Heart left ventricle (tissue), 16 donors: ENCODE results near the gene KRTAP16-1. TPM values are rescaled to one million over a fixed set of nuclear protein-coding genes. Genes with fewer than 3 reads are reported as not detected.

Source experiments
- ATAC-seq, 4 donors: fragments of 200-7000 bp; cut with Tn5 transposase; one replicate each; pipeline ENCODE4 v1.9.1; 2020 to 2022; ENCODE audit warnings: moderate library complexity in 4 of 4, mild to moderate bottlenecking in 3 of 4, moderate number of reproducible peaks in 1 of 4
- DNase-seq, 5 donors: peaks; one replicate each; pipeline ENCODE4 v3.0.0-alpha.2; 2020
- H3K27ac ChIP-seq, 12 donors: fragments of 200-600 bp; sonication (generic) in 4 of 12; one replicate each; pipeline versions ENCODE4 v1.5.0 to v1.8.0; 2016 to 2022; ENCODE audit warnings: mild to moderate bottlenecking in 2 of 12
- H3K27me3 ChIP-seq, 9 donors: fragments of 200-600 bp; sonication (generic) in 2 of 9; one replicate each; pipeline versions ENCODE4 v1.5.1 to v1.8.0; 2016 to 2022; ENCODE audit warnings: mild to moderate bottlenecking in 3 of 9
- H3K36me3 ChIP-seq, 9 donors: fragments of 200-600 bp; sonication (generic) in 2 of 9; one replicate each; pipeline versions ENCODE4 v1.5.0 to v1.8.0; 2018 to 2022; ENCODE audit warnings: mild to moderate bottlenecking in 2 of 9
- H3K4me1 ChIP-seq, 12 donors: fragments of 200-600 bp; sonication (generic) in 4 of 12; one replicate each; pipeline versions ENCODE4 v1.5.0 to v1.8.0; 2016 to 2022; ENCODE audit warnings: mild to moderate bottlenecking in 3 of 12
- H3K4me3 ChIP-seq, 12 donors: fragments of 200-600 bp; sonication (generic) in 4 of 12; one replicate each; pipeline versions ENCODE4 v1.5.0 to v1.8.0; 2017 to 2022; ENCODE audit warnings: mild to moderate bottlenecking in 9 of 12, moderate library complexity in 4 of 12
- H3K9me3 ChIP-seq, 12 donors: fragments of 200-600 bp; sonication (generic) in 4 of 12; one replicate each; pipeline versions ENCODE4 v1.5.0 to v1.8.0; 2016 to 2022; ENCODE audit warnings: mild to moderate bottlenecking in 1 of 12
- CTCF ChIP-seq, 12 donors: fragments of 200-600 bp; sonication (generic) in 4 of 12; IDR thresholded peaks; one replicate each; pipeline versions ENCODE4 v1.5.0 to v1.8.0; 2018 to 2022; ENCODE audit warnings: antibody characterized with exemption in 12 of 12, mild to moderate bottlenecking in 5 of 12
- POLR2A ChIP-seq, 2 donors: fragments of 450-650 bp; IDR thresholded peaks; one replicate each; pipeline ENCODE4 v1.6.1; 2017; ENCODE audit warnings: antibody characterized with exemption in 2 of 2, mild to moderate bottlenecking in 2 of 2, moderate library complexity in 2 of 2
- WGBS, 4 donors: extraction: QIAGEN DNeasy Blood & Tissue Kit in 2 of 4; methylation state at CpG; one replicate each; pipeline versions ENCODE4 v1.1.5 to v1.1.7; 2013 to 2018; 5-methylcytosine and 5-hydroxymethylcytosine counted together
- intact Hi-C, 10 donors: fragments of 100-400 bp; cut with DNase I; formaldehyde crosslinking; loops; one replicate each; pipeline versions ENCODE4 v1.11.1 to v1.14.2; 2022
- polyA plus RNA-seq, 2 donors: library from polyadenylated mRNA; stranded (reverse); fragments of 200-250 nt; gene quantifications; one replicate each; pipeline ENCODE4 v1.2.3, GENCODE V29; 2013
- total RNA-seq, 9 donors: library from RNA; depleted of rRNA in 2 of 9; stranded (reverse); fragments of >200 nt in 2 of 9; fragmentation: NEBNext Ultra II Directional in 3 of 9; extraction: Animal tissue kit (Norgen Biotek cat#: 25700) in 3 of 9; gene quantifications; one replicate each; pipeline versions ENCODE4 v1.1.0 to v1.2.4, GENCODE V29; 2016 to 2023
- donor health status: ischemic (EF 13 %, LVEDD 7.1; RV severe dilation, severe dysfunction).
- donor health status: healthy with polysubstance abuse.
- donor health status: DM: no; HTN: yes; CAD: no.
- donor health status: DM: no; HTN: no; CAD: no.
- donor health status: ischemic (EF 25% LVEDD 6.9; RV normal size, moderate dysfunction).
- donor health status: ischemic (EF 25% LVEDD 5.7; RV mildly dilated, moderate dysfunction).
- donor health status: healthy.
- donor health status: DM: yes; HTN: yes; CAD: no.
- donor health status: ischemic (EF 35%, LVEDD 5.7; RV mildly dilated, moderate dysfunction).
- donor health status: nonischemic (EF 11% LVEDD 7.7; RV severe dilation, severe dysfunction).
- donor health status: DM: yes; HTN: yes; CAD: no.
- donor health status: PGD.
- donor health status: ischemic (EF 29% LVEDD 5.4; RV normal size, mild dysfunction).
- donor health status: nonischemic (EF 23%, LVEDD 6.1; RV moderate dilation, normal function).

The KRTAP16-1 gene
- total and polyA plus RNA-seq, 11 donors, result not detected

DNA sequence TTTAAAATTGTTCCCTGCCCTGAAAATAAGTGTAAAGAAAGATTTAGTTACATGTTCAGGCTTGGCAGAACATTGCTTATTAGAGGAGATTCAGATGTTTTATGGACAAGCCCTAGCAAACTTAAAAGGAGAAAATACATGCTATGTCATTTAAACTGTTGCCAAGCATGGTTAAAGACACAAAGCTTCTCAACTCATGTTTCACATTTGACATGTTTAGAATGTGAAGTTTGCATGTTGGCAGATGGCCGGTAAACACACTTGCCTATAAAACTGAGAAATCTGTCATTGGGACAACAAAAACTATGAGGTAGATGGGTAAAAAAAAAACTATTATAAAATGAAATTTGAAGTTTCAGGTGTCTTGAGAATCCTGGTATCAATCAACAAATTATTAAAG lies 12.3 kb downstream of the KRTAP16-1 start:
- 91 to 95% (median 93%) methylated on average over 1 of the region's 1 CpG for WGBS, 4 donors
- TF ChIP-seq POLR2A (IDR thresholded peaks at IDR 0.05) (no peak), CTCF (IDR thresholded peaks at IDR 0.05) (no peak)
- Histone ChIP-seq H3K4me1 (peaks cover 0 to 5% (median 0%) of the 10 kb centered on the region in 12 donors), H3K27me3 (peaks cover 0 to 3% (median 0%) of the 10 kb centered on the region in 9 donors), H3K36me3 (no peaks in the 10 kb centered on the region), H3K27ac (no peak overlapping the region), H3K4me3 (no peak overlapping the region), H3K9me3 (peaks cover 0 to 9% (median 0%) of the 10 kb centered on the region in 12 donors)
- ATAC-seq, result no peak
- intact Hi-C loops, result no loop called here
- DNase-seq, result no peak

DNA sequence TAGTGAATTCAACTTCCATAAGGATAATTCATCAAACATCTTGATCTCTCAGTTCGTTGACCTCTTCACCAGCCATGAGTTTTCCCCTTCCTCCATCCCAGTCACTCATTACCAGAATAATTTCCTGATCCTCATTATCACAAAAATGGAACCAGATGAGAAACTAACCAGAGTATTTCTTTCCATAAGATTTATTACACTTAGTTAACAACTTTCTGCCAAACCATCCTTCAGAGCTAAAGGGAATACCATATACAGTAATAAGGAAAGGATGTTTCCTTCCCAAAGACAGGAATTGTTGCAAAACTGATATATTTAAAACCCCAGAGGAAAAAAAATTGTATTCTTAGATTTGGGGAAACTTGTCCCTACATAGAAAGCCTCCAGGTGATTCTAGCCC lies 15.1 kb downstream of the KRTAP16-1 start:
- H3K27me3 ChIP-seq, result peaks cover 0 to 18% (median 0%) of the 10 kb centered on the region in 9 donors
- TF ChIP-seq POLR2A (IDR thresholded peaks at IDR 0.05), result no peak
- no peak for TF ChIP-seq CTCF (IDR thresholded peaks at IDR 0.05)
- intact Hi-C loops, result no loop called here
- no peak for ATAC-seq
- no peaks in the 10 kb centered on the region for H3K9me3 ChIP-seq
- H3K27ac ChIP-seq, result no peak overlapping the region
- no peak overlapping the region for H3K4me3 ChIP-seq
- no peak for DNase-seq
- H3K4me1 ChIP-seq, result no peaks in the 10 kb centered on the region
- WGBS, 4 donors, result 64 to 83% (median 75%) methylated on average over 1 of the region's 1 CpG
- H3K36me3 ChIP-seq, result no peaks in the 10 kb centered on the region

- DNase-seq (no peak), ATAC-seq (no peak)
- Histone ChIP-seq H3K4me1 (no peaks in the 10 kb centered on the region), H3K4me3 (no peak overlapping the region), H3K27ac (no peak overlapping the region), H3K36me3 (no peaks in the 10 kb centered on the region), H3K9me3 (no peaks in the 10 kb centered on the region), H3K27me3 (peaks cover 0 to 17% (median 0%) of the 10 kb centered on the region in 9 donors)
- WGBS, 4 donors, result 80 to 87% (median 80%) methylated on average over 3 of the region's 3 CpGs
- intact Hi-C loops, result no loop called here
- TF ChIP-seq POLR2A (IDR thresholded peaks at IDR 0.05) (no peak), CTCF (IDR thresholded peaks at IDR 0.05) (no peak)
These were observed 22.1 kb downstream of the KRTAP16-1 start for GRCh38 chr17:41287050-41287449.

- H3K4me1 ChIP-seq, result no peaks in the 10 kb centered on the region
- H3K36me3 ChIP-seq, result no peaks in the 10 kb centered on the region
- intact Hi-C loops, result no loop called here
- no peak overlapping the region for H3K27ac ChIP-seq
- H3K9me3 ChIP-seq, result peaks cover 0 to 3% (median 0%) of the 10 kb centered on the region in 12 donors
- no peak for ATAC-seq
- H3K4me3 ChIP-seq, result no peak overlapping the region
- no peak for DNase-seq
- TF ChIP-seq CTCF (IDR thresholded peaks at IDR 0.05) (no peak), POLR2A (IDR thresholded peaks at IDR 0.05) (no peak)
- 33 to 54% (median 38%) methylated on average over 2 of the region's 2 CpGs for whole genome bisulfite sequencing, 4 donors
- H3K27me3 ChIP-seq, result peaks cover 0 to 19% (median 0%) of the 10 kb centered on the region in 9 donors
These were observed 24.6 kb downstream of the KRTAP16-1 start for GRCh38 chr17:41284546-41284945.
